HK-2 (cell line): Measurements from ENCODE around the gene TBPL1.
"Not testable (repeated sequence)": the region's sequence is repeated elsewhere in the genome, so short reads cannot be mapped to it uniquely, and the experiment has no call there.

ENCODE experiments used
- DNase-seq: peaks from one replicate; pipeline ENCODE4 v3.0.0-alpha.2; 2018; ENCODE audit not compliant: unreplicated experiment

Gene TBPL1

GRCh38 chr6:133973109-133973971 lies 20.3 kb downstream of the TBPL1 start:
- DNase-seq, result no peak

GRCh38 chr6:133977983-133978895 lies 25.2 kb downstream of the TBPL1 start:
- no peak for DNase-seq

GRCh38 chr6:133978896-133979240 lies 25.8 kb downstream of the TBPL1 start:
- DNase-seq, result no peak

GRCh38 chr6:133979269-133979963 lies 26.4 kb downstream of the TBPL1 start:
- not testable (repeated sequence) for DNase-seq

- DNase-seq, result no peak
Observed at GRCh38 chr6:133980168-133980567, 27.1 kb downstream of the TBPL1 start.

GRCh38 chr6:133983099-133983939 lies 30.3 kb downstream of the TBPL1 start:
- DNase-seq, result peak; percentile 18

GRCh38 chr6:133985970-133986369 lies 32.9 kb downstream of the TBPL1 start:
- DNase-seq, result no peak

- DNase-seq, result no peak
Observed at GRCh38 chr6:133986942-133987341, 33.9 kb downstream of the TBPL1 start.

- no peak for DNase-seq
Observed at GRCh38 chr6:133989525-133989924, 36.5 kb downstream of the TBPL1 start.

- no peak for DNase-seq
Observed at GRCh38 chr6:133990321-133990720, 37.3 kb downstream of the TBPL1 start.

- no peak for DNase-seq
Observed at GRCh38 chr6:133991096-133991593, 38.1 kb downstream of the TBPL1 start.

GRCh38 chr6:133992992-133993680 lies 40.1 kb downstream of the TBPL1 start:
- DNase-seq, result no peak

- no peak for DNase-seq
Observed at GRCh38 chr6:133995296-133995695, 42.3 kb downstream of the TBPL1 start.

- no peak for DNase-seq
Observed at GRCh38 chr6:133995758-133996157, 42.7 kb downstream of the TBPL1 start.

- no peak for DNase-seq
Observed at GRCh38 chr6:133997267-133997666, 44.2 kb downstream of the TBPL1 start.

GRCh38 chr6:133999305-133999704 lies 46.3 kb downstream of the TBPL1 start:
- no peak for DNase-seq

GRCh38 chr6:134000443-134000842 lies 47.4 kb downstream of the TBPL1 start:
- DNase-seq, result no peak

GRCh38 chr6:134002821-134003220 lies 49.8 kb downstream of the TBPL1 start:
- peak; percentile 28 for DNase-seq

- no peak for DNase-seq
Observed at GRCh38 chr6:134003542-134003951, 50.5 kb downstream of the TBPL1 start.

GRCh38 chr6:134004714-134005113 lies 51.7 kb downstream of the TBPL1 start:
- no peak for DNase-seq
